Glomerular visceral epithelial cell (primary cell): Measurements from ENCODE around the gene ATG16L1.
"Not testable (repeated sequence)": the region's sequence is repeated elsewhere in the genome, so short reads cannot be mapped to it uniquely, and the experiment has no call there.

Experiments used
- DNase-seq: peaks from one replicate; pipeline ENCODE4 v3.0.0-alpha.2; 2016; ENCODE audit errors: extremely low spot score

The ATG16L1 gene

DNA sequence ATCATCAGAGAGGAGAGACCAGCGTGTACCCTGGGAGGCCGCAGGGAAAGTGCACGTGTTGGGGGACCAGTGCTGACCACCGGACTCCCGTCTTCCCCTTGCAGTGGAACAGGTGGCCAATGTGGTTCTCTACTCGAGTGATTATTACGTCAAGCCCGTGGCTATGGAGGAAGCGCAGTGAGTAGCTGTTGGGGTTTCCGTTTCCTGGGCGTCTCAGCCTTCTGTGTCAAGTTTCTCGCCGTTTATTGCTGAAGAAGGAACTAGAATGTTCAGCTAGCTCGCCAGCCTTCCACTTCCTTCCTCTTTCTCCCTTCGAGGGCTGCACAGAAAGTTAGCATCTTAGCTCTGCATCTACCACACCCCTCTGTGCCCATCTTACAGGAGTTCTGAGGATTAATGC, 80.1 kb downstream of the ATG16L1 start:
- no peak for DNase-seq

DNA sequence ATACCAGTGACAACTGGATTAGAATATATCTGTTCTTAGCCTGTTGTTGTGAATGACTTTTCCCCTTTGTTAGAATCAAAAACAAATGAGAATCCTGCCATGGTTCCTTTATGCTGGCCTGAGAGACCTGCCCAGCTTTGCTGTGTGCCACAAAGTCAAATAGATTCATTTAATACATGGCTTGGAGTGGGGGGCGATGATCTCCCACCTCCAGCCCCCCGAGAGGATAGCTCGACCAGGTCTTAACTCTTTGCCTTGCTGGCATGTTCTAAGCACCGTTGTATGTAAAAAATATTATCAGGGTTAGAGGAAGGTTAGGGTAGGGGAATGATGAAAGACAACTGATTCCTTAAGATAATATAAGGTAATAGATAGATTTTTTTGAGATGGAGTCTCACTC, 80.7 kb downstream of the ATG16L1 start:
- no peak for DNase-seq

DNA sequence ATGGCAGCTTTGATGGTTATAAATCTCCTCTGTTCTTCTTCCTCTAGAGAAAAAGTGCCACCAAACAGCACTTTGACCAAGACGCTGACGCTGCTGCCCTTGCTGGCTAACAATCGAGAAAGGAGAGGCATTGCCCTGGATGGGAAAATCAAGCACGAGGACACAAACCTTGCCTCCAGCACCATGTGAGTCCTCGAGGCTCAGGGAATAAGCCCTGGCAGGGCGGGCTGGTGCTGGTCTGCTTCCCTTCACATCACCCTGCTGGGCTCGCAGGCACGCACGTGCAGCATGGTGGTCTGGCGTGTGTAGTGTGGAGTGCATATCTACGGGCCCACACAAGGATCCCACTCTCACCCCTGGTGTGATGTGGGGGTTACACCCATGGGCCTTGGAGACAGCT, 83.4 kb downstream of the ATG16L1 start:
- DNase-seq = no peak

DNA sequence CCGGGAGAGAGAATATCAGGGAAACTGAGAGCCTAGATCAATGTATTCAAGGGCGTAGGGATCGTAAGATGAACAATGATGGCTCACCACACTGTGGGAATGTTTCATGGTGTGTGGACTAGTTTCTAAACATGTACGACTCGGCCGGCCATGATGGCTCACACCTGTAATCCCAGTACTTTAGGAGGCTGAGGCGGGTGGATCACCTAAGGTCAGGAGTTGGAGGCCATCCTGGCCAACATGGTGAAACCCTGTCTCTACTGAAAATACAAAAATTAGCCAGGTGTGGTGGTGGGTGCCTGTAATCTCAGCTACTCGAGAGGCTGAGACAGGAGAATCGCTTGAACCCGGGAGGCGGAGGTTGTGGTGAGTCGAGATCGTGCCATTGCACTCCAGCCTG, 84.6 kb downstream of the ATG16L1 start:
- not testable (repeated sequence) for DNase-seq

DNA sequence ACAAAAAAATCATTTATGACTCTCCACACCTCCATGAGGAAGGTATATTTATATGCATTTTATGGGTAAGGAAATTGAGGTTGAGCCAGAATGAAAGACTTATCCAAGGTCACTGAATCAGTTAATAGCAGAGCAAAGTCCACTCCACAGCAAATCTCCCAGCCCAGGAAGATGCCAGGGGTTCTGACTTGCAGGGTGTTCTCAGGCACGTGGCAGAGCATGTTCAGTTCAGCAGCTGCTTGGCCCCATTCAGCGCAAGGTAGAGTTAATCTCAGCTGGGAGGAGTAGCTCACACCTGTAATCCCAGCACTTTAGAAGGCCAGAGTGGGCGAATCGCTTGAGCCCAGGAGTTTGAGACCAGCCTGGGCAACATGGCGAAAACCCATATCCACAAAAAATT, 85.1 kb downstream of the ATG16L1 start:
- no peak for DNase-seq

DNA sequence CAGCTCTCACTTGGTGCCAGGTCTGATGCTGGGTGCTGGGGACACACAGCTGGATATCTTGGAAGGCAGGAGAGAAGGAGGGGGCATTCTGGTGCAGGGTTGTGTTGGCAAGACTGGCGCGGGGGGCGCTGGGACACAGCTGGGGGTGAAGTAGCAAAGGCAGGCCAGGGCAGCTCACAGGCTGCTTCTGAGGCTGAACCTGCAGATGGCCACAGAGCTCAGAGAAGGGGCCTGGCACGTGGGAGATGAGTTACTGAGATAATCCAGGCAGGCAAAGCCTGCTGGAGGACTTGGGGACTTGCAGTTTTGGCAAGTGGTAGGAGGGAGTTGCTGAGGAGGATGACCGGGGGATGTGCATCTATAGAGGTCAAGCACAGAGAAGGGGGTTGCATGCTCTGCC, 86.6 kb downstream of the ATG16L1 start:
- no peak for DNase-seq

DNA sequence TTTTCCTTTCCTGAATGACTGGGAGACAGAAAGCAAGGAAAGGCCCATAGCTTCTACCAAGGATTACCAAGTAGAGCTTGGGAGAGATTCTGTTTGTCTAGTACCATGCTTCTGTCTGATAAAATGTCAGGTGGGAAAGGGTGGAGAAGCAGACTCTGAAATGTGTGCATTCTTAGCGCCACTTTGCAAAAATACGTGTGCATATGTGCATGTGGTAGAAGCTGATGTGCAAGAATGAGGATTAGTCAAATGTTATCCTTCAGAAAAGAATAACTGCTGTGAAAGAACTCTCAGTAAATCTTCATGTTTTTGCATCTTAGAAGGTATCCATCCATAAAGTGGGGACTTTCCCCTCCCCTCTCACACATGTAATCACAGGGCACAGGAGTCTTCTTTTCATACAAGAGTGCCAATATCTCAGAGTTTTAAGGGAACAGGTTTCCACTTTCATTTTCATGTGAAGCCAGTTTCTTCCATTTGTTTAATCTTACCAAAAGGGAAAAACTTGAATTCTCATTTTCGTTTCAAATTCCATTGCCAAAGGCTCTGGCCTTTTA, 87.4 kb downstream of the ATG16L1 start:
- DNase-seq = no peak

DNA sequence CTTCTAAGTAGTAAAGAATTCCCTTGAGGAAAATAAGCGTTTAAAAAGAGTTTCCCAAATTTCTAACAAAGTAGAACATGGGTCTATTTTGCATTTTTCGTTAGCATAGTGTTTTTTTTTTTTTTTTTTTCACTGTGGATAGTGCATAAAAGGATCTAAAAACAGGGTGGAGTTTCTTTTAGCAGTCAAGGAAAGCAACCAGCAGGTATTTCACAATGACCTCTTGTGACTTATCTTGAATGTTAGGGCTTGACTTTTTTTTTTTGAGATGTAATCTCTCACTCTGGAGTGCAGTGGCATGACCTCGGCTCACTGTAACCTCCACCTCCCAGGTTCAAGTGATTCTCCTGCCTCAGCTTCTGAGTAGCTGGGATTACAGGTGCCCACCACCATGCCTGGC, 88.0 kb downstream of the ATG16L1 start:
- DNase-seq = no peak

DNA sequence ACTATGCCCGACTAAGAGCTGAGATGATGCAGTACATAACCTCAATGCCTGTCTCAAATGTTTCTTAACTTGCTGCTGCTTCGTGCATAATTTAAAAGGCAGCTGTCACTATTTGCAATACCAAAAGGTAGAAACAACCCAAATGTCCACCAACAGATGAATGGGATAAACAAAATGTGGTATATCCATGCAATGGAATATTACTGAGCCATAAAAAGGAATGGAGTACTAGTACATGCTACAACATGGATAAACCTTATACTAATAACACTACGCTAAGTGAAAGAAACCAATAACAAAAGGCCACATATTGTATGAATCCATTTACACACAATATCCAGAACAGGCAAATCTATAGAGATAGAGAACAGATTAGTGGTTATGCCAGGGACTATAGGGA, 89.8 kb downstream of the ATG16L1 start:
- DNase-seq = no peak

DNA sequence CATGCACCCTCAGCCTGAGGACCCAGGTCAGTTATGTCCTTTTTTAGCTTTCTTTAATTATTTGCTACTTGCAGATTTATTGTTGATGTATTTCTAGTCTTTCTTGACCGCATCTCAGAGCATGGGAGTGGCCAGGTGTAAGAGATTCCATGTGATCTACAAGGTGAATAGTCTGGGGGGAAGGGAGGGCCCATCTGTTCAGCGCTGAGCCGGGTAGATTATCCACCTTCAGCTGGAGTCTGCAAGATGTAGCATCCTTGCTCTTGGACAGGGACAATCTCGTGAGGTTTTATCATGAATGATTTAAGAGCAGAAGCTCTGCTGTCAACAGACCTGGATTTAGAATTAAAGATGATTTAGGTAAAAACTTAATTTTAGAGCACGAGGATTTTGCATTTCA, 90.8 kb downstream of the ATG16L1 start:
- no peak for DNase-seq

DNA sequence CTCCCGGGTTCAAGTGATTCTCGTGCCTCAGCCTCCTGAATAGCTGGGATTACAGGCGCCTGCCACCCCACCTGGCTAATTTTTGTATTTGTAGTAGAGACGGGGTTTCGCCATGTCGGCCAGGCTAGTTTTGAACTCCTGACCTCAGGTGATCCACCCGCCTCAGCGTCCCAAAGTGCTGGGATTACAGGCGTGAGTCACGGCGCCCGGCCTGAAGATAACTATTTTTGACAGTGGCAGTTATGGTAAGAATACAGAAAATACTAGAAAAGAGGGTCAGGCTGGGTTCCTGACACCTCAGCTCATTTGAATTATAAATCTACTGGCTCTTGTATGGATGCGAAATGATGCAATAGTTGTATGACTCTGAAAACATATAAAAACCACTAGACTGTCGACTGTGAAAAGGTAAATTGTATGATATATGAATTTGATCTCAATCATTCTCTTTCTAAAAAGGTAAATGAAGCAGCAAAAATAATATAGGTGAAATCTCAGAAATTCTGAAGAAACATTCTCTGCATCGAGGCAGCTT, 91.8 kb downstream of the ATG16L1 start:
- DNase-seq = no peak
